Ovary (tissue), 10 donors: ENCODE measurements around the gene PARP14. TPM values are rescaled to one million over a fixed set of nuclear protein-coding genes. Genes with fewer than 3 reads are reported as not detected.

ENCODE experiments used
- DNase-seq, 5 donors: peaks; one replicate each; pipeline ENCODE4 v3.0.0-alpha.2; 2019 to 2020
- H3K27ac ChIP-seq, 2 donors: fragments of 200-600 bp; one replicate each; pipeline versions ENCODE4 v1.5.1 to v1.8.0; 2019 to 2022
- H3K27me3 ChIP-seq: fragments of 200-600 bp; one replicate; pipeline ENCODE4 v1.8.0; 2022
- H3K36me3 ChIP-seq: fragments of 200-600 bp; sonication (generic); one replicate; pipeline ENCODE4 v1.5.1; 2019
- H3K4me1 ChIP-seq: one replicate; pipeline ENCODE4 v1.8.1; 2013; ENCODE audit warnings: mild to moderate bottlenecking, moderate library complexity; ENCODE audit not compliant: insufficient read depth
- H3K4me3 ChIP-seq: fragments of 200-600 bp; sonication (generic); one replicate; pipeline ENCODE4 v1.5.1; 2017
- H3K9me3 ChIP-seq, 2 donors: fragments of 200-600 bp in 1 of 2; sonication (generic) in 1 of 2; one replicate each; pipeline versions ENCODE4 v1.5.1 to v1.8.1; 2013 to 2019; ENCODE audit warnings: mild to moderate bottlenecking in 1 of 2, moderate library complexity in 1 of 2
- EP300 ChIP-seq: sonication (generic); formaldehyde crosslinking; IDR thresholded peaks from one replicate; pipeline ENCODE4 v1.6.1; 2017; ENCODE audit warnings: antibody characterized with exemption
- POLR2A ChIP-seq: fragments of 450-650 bp; IDR thresholded peaks from one replicate; pipeline ENCODE4 v1.6.1; 2017; ENCODE audit warnings: antibody characterized with exemption, mild to moderate bottlenecking, moderate library complexity
- WGBS, 3 donors: extraction: QIAGEN DNeasy Blood & Tissue Kit in 1 of 3; methylation state at CpG; one replicate each; pipeline versions ENCODE4 v1.1.5 to v1.1.7; 2013 to 2017; 5-methylcytosine and 5-hydroxymethylcytosine counted together
- intact Hi-C, 4 donors: fragments of 100-400 bp; cut with DNase I; formaldehyde crosslinking; loops; one replicate each; pipeline versions ENCODE4 v1.11.0 to v1.15.1; 2022 to 2023
- long read RNA-seq, 3 donors: library from polyadenylated mRNA in 2 of 3; unstranded in 2 of 3; transcript quantifications; one replicate each; pipeline ENCODE4 v2.0.0 and lab custom pipeline, GENCODE V29; 2021 to 2026
- polyA plus RNA-seq, 2 donors: library from polyadenylated mRNA; stranded (reverse); fragments of 200-250 nt in 1 of 2; fragments of 350-450 nt in 1 of 2; fragmentation: Illumina TruSeq in 1 of 2; extraction: RNeasy Lipid Tissue Mini Kit (QIAGEN cat#74804) in 1 of 2; gene quantifications; one replicate each; pipeline ENCODE4 v1.2.3, GENCODE V29; 2013 to 2014
- total RNA-seq, 7 donors: library from RNA; depleted of rRNA in 2 of 7; stranded (reverse); fragments of >200 nt in 2 of 7; fragmentation: NEBNext Ultra II Directional in 3 of 7; extraction: Animal tissue kit (Norgen Biotek cat#: 25700) in 3 of 7; gene quantifications; one replicate each; pipeline versions ENCODE4 v1.1.0 to v1.2.4, GENCODE V29; 2016 to 2023
- TF ChIP-seq, protein P1 (sequence below), 3 donors: fragments of 450-650 bp in 2 of 3; fragments of 200-600 bp in 1 of 3; IDR thresholded peaks; one replicate each; pipeline versions ENCODE4 v1.5.1 to v1.8.0; 2016 to 2022; ENCODE audit warnings: antibody characterized with exemption in 3 of 3, mild to moderate bottlenecking in 1 of 3
- donor health status: DM: no; HTN: no; CAD: no; lungs with moderate emphysema.
- donor health status: DM: no; HTN: no; CAD: no.
- donor health status: Bipolar disorder and iron deficiency.
- donor health status: DM: yes; HTN: yes; CAD: no.
- donor health status: DM: no; HTN: no; CAD: no.
- donor health status: DM: yes; HTN: yes; CAD: no.

PARP14 gene, protein sequence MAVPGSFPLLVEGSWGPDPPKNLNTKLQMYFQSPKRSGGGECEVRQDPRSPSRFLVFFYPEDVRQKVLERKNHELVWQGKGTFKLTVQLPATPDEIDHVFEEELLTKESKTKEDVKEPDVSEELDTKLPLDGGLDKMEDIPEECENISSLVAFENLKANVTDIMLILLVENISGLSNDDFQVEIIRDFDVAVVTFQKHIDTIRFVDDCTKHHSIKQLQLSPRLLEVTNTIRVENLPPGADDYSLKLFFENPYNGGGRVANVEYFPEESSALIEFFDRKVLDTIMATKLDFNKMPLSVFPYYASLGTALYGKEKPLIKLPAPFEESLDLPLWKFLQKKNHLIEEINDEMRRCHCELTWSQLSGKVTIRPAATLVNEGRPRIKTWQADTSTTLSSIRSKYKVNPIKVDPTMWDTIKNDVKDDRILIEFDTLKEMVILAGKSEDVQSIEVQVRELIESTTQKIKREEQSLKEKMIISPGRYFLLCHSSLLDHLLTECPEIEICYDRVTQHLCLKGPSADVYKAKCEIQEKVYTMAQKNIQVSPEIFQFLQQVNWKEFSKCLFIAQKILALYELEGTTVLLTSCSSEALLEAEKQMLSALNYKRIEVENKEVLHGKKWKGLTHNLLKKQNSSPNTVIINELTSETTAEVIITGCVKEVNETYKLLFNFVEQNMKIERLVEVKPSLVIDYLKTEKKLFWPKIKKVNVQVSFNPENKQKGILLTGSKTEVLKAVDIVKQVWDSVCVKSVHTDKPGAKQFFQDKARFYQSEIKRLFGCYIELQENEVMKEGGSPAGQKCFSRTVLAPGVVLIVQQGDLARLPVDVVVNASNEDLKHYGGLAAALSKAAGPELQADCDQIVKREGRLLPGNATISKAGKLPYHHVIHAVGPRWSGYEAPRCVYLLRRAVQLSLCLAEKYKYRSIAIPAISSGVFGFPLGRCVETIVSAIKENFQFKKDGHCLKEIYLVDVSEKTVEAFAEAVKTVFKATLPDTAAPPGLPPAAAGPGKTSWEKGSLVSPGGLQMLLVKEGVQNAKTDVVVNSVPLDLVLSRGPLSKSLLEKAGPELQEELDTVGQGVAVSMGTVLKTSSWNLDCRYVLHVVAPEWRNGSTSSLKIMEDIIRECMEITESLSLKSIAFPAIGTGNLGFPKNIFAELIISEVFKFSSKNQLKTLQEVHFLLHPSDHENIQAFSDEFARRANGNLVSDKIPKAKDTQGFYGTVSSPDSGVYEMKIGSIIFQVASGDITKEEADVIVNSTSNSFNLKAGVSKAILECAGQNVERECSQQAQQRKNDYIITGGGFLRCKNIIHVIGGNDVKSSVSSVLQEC (N-terminal part only)
- total RNA-seq (10 to 100 TPM; 23.9 to 41.3 (median 27.8) TPM), polyA plus RNA-seq (10 to 100 TPM in 1 of 2 donors, 1 to 10 TPM in 1; 9.3 to 23.2 TPM)
- long read RNA-seq, donor 1, partial matches to known transcripts: 25 of 27 reads
- long read RNA-seq, donor 1, other reads (novel, unspliced or antisense): 2 of 27 reads
- long read RNA-seq, donor 2, full-length matches to known transcripts: 1 of 1 reads
- long read RNA-seq, donor 2, partial matches to known transcripts: 0 of 1 reads
- long read RNA-seq, donor 2, other reads (novel, unspliced or antisense): 0 of 1 reads
- long read RNA-seq, donor 3, full-length matches to known transcripts: 3 of 8 reads
- long read RNA-seq, donor 3, partial matches to known transcripts: 2 of 8 reads
- long read RNA-seq, donor 3, other reads (novel, unspliced or antisense): 3 of 8 reads

GRCh38 chr3:122680475-122681283 is at the start of gene PARP14:
Gene PARP14, plus strand, starts transcription at chr3:122680839. Its CDS starts 45 bp downstream, at chr3:122680884.
- H3K4me1 ChIP-seq: peaks cover 16% of the 10 kb centered on the region
- no peak for TF ChIP-seq EP300
- TF ChIP-seq POLR2A: peak; percentile 16
- TF ChIP-seq, protein P1, sequence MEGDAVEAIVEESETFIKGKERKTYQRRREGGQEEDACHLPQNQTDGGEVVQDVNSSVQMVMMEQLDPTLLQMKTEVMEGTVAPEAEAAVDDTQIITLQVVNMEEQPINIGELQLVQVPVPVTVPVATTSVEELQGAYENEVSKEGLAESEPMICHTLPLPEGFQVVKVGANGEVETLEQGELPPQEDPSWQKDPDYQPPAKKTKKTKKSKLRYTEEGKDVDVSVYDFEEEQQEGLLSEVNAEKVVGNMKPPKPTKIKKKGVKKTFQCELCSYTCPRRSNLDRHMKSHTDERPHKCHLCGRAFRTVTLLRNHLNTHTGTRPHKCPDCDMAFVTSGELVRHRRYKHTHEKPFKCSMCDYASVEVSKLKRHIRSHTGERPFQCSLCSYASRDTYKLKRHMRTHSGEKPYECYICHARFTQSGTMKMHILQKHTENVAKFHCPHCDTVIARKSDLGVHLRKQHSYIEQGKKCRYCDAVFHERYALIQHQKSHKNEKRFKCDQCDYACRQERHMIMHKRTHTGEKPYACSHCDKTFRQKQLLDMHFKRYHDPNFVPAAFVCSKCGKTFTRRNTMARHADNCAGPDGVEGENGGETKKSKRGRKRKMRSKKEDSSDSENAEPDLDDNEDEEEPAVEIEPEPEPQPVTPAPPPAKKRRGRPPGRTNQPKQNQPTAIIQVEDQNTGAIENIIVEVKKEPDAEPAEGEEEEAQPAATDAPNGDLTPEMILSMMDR (IDR thresholded peaks at IDR 0.05): peak in 1 of 3 donors; percentile 10
- H3K4me3 ChIP-seq: peak within 1 kb of the TSS; percentile 71
- H3K27ac ChIP-seq: peak within 1 kb of the TSS; percentile 95 to 97
- WGBS, 3 donors: 0 to 1% (median 1%) methylated on average over 55 to 63 of the region's 63 CpGs
- H3K36me3 ChIP-seq: no peaks in the 10 kb centered on the region
- H3K27me3 ChIP-seq: no peaks in the 10 kb centered on the region
- H3K9me3 ChIP-seq: no peaks in the 10 kb centered on the region
- intact Hi-C loops: loop anchor here (5.0 to 10.0 kb wide), 6 partner anchors 113 to 1133 kb away; partner anchors contain the start of genes DTX3L (in 2 of the 4), PARP9 (in 2 of the 4) and POLQ (in 1 of the 4)
- peak; percentile 74 to 83 (median 80) for DNase-seq

- Histone ChIP-seq H3K9me3 (no peaks in the 10 kb centered on the region), H3K4me3 (no peak overlapping the region), H3K36me3 (no peaks in the 10 kb centered on the region), H3K4me1 (no peaks in the 10 kb centered on the region), H3K27ac (no peak overlapping the region), H3K27me3 (no peaks in the 10 kb centered on the region)
- TF ChIP-seq, protein P1 (IDR thresholded peaks at IDR 0.05): no peak
- TF ChIP-seq POLR2A (no peak), EP300 (no peak)
- DNase-seq: no peak
- intact Hi-C loops: no loop called here
- WGBS, 3 donors: 31 to 41% (median 33%) methylated on average over 5 of the region's 5 CpGs
Measured at GRCh38 chr3:122635789-122636188, 44.9 kb upstream of the PARP14 start.

GRCh38 chr3:122636697-122637096 is 43.9 kb upstream of the PARP14 start:
- Histone ChIP-seq H3K27me3 (no peaks in the 10 kb centered on the region), H3K4me1 (peaks cover 1% of the 10 kb centered on the region), H3K27ac (no peak overlapping the region), H3K9me3 (no peaks in the 10 kb centered on the region), H3K36me3 (no peaks in the 10 kb centered on the region), H3K4me3 (no peak overlapping the region)
- 52 to 65% (median 53%) methylated on average over 3 of the region's 3 CpGs for WGBS, 3 donors
- intact Hi-C loops: no loop called here
- DNase-seq: no peak
- TF ChIP-seq EP300 (no peak), POLR2A (no peak)
- TF ChIP-seq, protein P1 (IDR thresholded peaks at IDR 0.05): no peak
